ENCODE results near the gene LBHD1.

- TF ChIP-seq CTCF (IDR thresholded peaks at IDR 0.05) (no peak), POLR2A (IDR thresholded peaks at IDR 0.05) (no peak)
Observed at GRCh38 chr11:62669420-62670161, 2.5 kb downstream of the LBHD1 start.

Measured in body of pancreas (tissue), 4 donors.